ENCODE results near the gene ALG9.
"Not testable (repeated sequence)": the region's sequence is repeated elsewhere in the genome, so short reads cannot be mapped to it uniquely, and the experiment has no call there.

ALG9 gene

DNA sequence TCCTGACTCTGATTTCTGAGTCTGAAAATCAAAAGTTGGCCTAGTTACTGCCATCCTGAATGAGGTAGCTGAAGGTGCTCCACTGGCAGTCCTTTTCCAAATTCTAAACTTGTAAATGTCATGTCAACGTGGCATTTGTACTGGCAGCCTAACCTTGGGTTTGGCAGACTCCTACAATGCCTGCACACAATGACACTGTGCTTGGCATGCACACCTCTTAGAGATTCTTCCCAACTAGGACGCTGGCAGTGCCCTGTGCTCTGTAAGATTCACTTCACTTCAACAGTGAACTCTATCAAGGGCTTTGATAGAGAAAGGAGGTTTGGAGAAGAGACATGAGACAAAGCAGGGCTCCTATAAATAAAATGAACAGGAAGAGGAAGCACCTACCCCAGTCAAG lies 83.3 kb downstream of the ALG9 start:
- TF ChIP-seq, protein P1, sequence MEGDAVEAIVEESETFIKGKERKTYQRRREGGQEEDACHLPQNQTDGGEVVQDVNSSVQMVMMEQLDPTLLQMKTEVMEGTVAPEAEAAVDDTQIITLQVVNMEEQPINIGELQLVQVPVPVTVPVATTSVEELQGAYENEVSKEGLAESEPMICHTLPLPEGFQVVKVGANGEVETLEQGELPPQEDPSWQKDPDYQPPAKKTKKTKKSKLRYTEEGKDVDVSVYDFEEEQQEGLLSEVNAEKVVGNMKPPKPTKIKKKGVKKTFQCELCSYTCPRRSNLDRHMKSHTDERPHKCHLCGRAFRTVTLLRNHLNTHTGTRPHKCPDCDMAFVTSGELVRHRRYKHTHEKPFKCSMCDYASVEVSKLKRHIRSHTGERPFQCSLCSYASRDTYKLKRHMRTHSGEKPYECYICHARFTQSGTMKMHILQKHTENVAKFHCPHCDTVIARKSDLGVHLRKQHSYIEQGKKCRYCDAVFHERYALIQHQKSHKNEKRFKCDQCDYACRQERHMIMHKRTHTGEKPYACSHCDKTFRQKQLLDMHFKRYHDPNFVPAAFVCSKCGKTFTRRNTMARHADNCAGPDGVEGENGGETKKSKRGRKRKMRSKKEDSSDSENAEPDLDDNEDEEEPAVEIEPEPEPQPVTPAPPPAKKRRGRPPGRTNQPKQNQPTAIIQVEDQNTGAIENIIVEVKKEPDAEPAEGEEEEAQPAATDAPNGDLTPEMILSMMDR (IDR thresholded peaks at IDR 0.05; ENCODE audit: low read depth, low read length, missing control alignments) = no peak
- no peak overlapping the region for H3K4me3 ChIP-seq (ENCODE audit: low read depth, low read length)
- no peak for DNase-seq (ENCODE audit: low read depth)
- in situ Hi-C loops (cut with HindIII; ENCODE audit: low sequenced_read_pairs) = no loop called here

- TF ChIP-seq, protein P1 (IDR thresholded peaks at IDR 0.05; ENCODE audit: low read depth, low read length, missing control alignments) = no peak
- in situ Hi-C loops (cut with HindIII; ENCODE audit: low sequenced_read_pairs) = no loop called here
- DNase-seq (ENCODE audit: low read depth) = no peak
- no peak overlapping the region for H3K4me3 ChIP-seq (ENCODE audit: low read depth, low read length)
Measured at GRCh38 chr11:111785886-111786412, 85.4 kb downstream of the ALG9 start.

GRCh38 chr11:111785076-111785475 lies 86.3 kb downstream of the ALG9 start:
- no peak overlapping the region for H3K4me3 ChIP-seq (ENCODE audit: low read depth, low read length)
- TF ChIP-seq, protein P1 (IDR thresholded peaks at IDR 0.05; ENCODE audit: low read depth, low read length, missing control alignments) = no peak
- in situ Hi-C loops (cut with HindIII; ENCODE audit: low sequenced_read_pairs) = no loop called here
- DNase-seq (ENCODE audit: low read depth) = no peak

GRCh38 chr11:111784311-111784710 lies 87.1 kb downstream of the ALG9 start:
- H3K4me3 ChIP-seq (ENCODE audit: low read depth, low read length); DNase-seq (ENCODE audit: low read depth); in situ Hi-C loops (cut with HindIII; ENCODE audit: low sequenced_read_pairs): not testable (repeated sequence)

DNA sequence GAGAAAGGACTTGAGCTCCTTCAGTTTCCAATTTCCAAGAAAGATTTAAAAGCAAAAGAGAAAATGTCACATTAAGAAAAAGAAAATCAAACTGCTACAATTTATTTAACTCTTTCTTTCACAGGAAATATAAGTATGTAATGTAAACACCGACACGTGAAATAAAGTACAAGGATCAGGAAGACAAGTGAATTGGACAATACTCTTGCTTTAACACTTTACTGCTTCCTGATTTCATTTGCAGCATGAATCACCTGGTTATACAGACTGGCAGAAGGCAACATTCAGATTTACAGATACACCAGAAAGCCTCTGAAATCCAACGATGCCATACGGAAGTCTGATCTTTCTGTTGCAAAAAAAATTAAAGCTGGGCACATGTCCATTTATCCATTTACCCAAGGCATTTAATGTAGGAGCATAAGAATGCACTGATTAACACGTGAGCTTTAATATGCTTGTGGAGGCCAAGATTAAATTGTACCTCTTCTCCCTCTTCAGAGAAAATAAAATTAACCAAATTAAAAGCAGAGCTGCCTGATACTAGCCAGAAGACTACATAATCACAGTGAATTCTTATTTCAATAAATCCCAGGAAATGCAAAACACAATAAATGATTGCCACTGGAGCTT lies 89.2 kb downstream of the ALG9 start:
- DNase-seq (ENCODE audit: low read depth) = no peak
- TF ChIP-seq, protein P1 (IDR thresholded peaks at IDR 0.05; ENCODE audit: low read depth, low read length, missing control alignments) = no peak
- no peak overlapping the region for H3K4me3 ChIP-seq (ENCODE audit: low read depth, low read length)
- in situ Hi-C loops (cut with HindIII; ENCODE audit: low sequenced_read_pairs) = no loop called here

GRCh38 chr11:111779118-111779517 lies 92.3 kb downstream of the ALG9 start:
- in situ Hi-C loops (cut with HindIII; ENCODE audit: low sequenced_read_pairs) = loop anchor here (5.0 kb wide), 2 partner anchors 68 to 92 kb away; no protein-coding TSS in a partner anchor
- TF ChIP-seq, protein P1 (IDR thresholded peaks at IDR 0.05; ENCODE audit: low read depth, low read length, missing control alignments) = no peak
- H3K4me3 ChIP-seq (ENCODE audit: low read depth, low read length) = no peak overlapping the region
- DNase-seq (ENCODE audit: low read depth) = no peak

GRCh38 chr11:111778047-111778558 lies 93.3 kb downstream of the ALG9 start:
- in situ Hi-C loops (cut with HindIII; ENCODE audit: low sequenced_read_pairs) = loop anchor here (5.0 kb wide), 2 partner anchors 69 to 91 kb away; no protein-coding TSS in a partner anchor
- no peak overlapping the region for H3K4me3 ChIP-seq (ENCODE audit: low read depth, low read length)
- no peak for DNase-seq (ENCODE audit: low read depth)
- TF ChIP-seq, protein P1 (IDR thresholded peaks at IDR 0.05; ENCODE audit: low read depth, low read length, missing control alignments) = no peak
